K562 (cell line): ENCODE data around the gene NSUN6. TPM values are rescaled to one million over a fixed set of nuclear protein-coding genes. Genes with fewer than 3 reads are reported as not detected.

Experiments
- ATAC-seq: fragments of 200-7000 bp; cut with Tn5 transposase; 3 replicates; pipeline ENCODE4 v1.9.1; 2020; ENCODE audit warnings: moderate library complexity
- Bru-seq: library from RNA; stranded (reverse); fragments of 400-500 nt; gene quantifications from one replicate; lab custom pipeline; 2021; lab: Mats Ljungman, UMichigan
- BruChase-seq, 2 experiments: library from RNA; stranded (reverse); fragments of 400-500 nt; gene quantifications; one replicate each; lab custom pipeline; 2021; lab: Mats Ljungman, UMichigan
- BruUV-seq: library from RNA; stranded (reverse); fragments of 400-500 nt; replicated peaks from 2 replicates; lab custom pipeline; 2021; lab: Mats Ljungman, UMichigan
- CTCF ChIA-PET: fragments of 300-600 bp; formaldehyde crosslinking; extraction: SDS; loops from one replicate; lab custom pipeline; 2021; ENCODE audit warnings: low intra/inter-chr PET ratio; lab: Yijun Ruan, JAX
- POLR2A ChIA-PET: fragments of 300-600, 350-650 bp; sonication (Branson Sonifier 250); formaldehyde crosslinking; extraction: SDS; loops from one replicate; lab custom pipeline; 2021; ENCODE audit warnings: antibody characterized with exemption, inconsistent platforms; lab: Yijun Ruan, JAX
- DNase-seq, 4 experiments: peaks; one replicate each; pipeline versions ENCODE4 v3.0.0 to v3.0.0-alpha.2; 2011 to 2018; ENCODE audit warnings: low spot score in 3 of 4, mixed read lengths in 3 of 4; ENCODE audit errors: extremely low read depth in 1 of 4
- FAIRE-seq: peaks from 2 replicates; lab custom pipeline; 2011; peaks lifted over from hg19 to GRCh38; lab: Jason Lieb, UNC
- H2AFZ ChIP-seq: 2 replicates; pipeline ENCODE4 v1.6.0; 2011; ENCODE audit warnings: low read depth, low read length, control low read depth, inconsistent platforms
- H3K27ac ChIP-seq: fragments of 200-600 bp; 3 replicates; pipeline ENCODE4 v1.8.0; 2011; ENCODE audit warnings: low read depth, mild to moderate bottlenecking, control low read depth, inconsistent platforms, low read length, moderate library complexity, mixed read lengths; ENCODE audit errors: extremely low read depth
- H3K27me3 ChIP-seq, 2 experiments: fragments of 300-600 bp in 1 of 2; 2 replicates in 1 of 2; 3 replicates in 1 of 2; pipeline versions ENCODE4 v1.6.0 to v1.8.0; 2011; ENCODE audit warnings: inconsistent platforms in 2 of 2, low read length in 2 of 2, mild to moderate bottlenecking in 1 of 2, mixed read lengths in 1 of 2, moderate library complexity in 1 of 2; ENCODE audit not compliant: control insufficient read depth in 2 of 2, insufficient read depth in 2 of 2
- H3K36me3 ChIP-seq: fragments of 300-600 bp; 3 replicates; pipeline ENCODE4 v1.8.0; 2011; ENCODE audit warnings: mild to moderate bottlenecking, low read length, inconsistent platforms; ENCODE audit not compliant: control insufficient read depth, insufficient read depth
- H3K4me1 ChIP-seq, 2 experiments: fragments of 200-600 bp in 1 of 2; replicated peaks in 1 of 2; 2 replicates in 1 of 2; 3 replicates in 1 of 2; pipeline versions ENCODE4 v1.5.1 to v1.8.0; 2011; ENCODE audit warnings: inconsistent platforms in 2 of 2, low read length in 2 of 2, mild to moderate bottlenecking in 1 of 2, mixed read lengths in 1 of 2, moderate library complexity in 1 of 2; ENCODE audit not compliant: control insufficient read depth in 2 of 2, insufficient read depth in 2 of 2
- H3K4me2 ChIP-seq: 2 replicates; pipeline ENCODE4 v1.6.1; 2011; ENCODE audit warnings: low read length, control low read depth, inconsistent platforms, mixed read lengths; ENCODE audit not compliant: insufficient read depth
- H3K4me3 ChIP-seq: fragments of 200-600 bp; sonication (generic), shearing (Covaris generic); 2 replicates; pipeline ENCODE4 v1.5.1; 2016; ENCODE audit warnings: control low read depth, inconsistent platforms
- H3K79me2 ChIP-seq: fragments of 200-600 bp; 3 replicates; pipeline ENCODE4 v1.8.0; 2011; ENCODE audit warnings: low read length, inconsistent platforms; ENCODE audit not compliant: control insufficient read depth, insufficient read depth
- H3K9ac ChIP-seq, 2 experiments: 2 replicates each; pipeline versions ENCODE4 v1.6.0 to v1.6.1; 2011; ENCODE audit warnings: low read depth in 2 of 2, low read length in 2 of 2, control low read depth in 1 of 2, inconsistent platforms in 1 of 2, mild to moderate bottlenecking in 1 of 2, mixed read lengths in 1 of 2; ENCODE audit not compliant: insufficient read depth in 1 of 2
- H3K9me1 ChIP-seq: one replicate; pipeline ENCODE4 v1.6.0; 2011; ENCODE audit warnings: inconsistent platforms, mild to moderate bottlenecking, low read length, moderate library complexity; ENCODE audit not compliant: control insufficient read depth, insufficient read depth
- H3K9me3 ChIP-seq: replicated peaks from 2 replicates; pipeline ENCODE4 v1.5.1; 2011; ENCODE audit warnings: low read depth, low read length, inconsistent platforms; ENCODE audit not compliant: control insufficient read depth, insufficient read depth
- H4K20me1 ChIP-seq: replicated peaks from 2 replicates; pipeline ENCODE4 v1.6.1; 2011; ENCODE audit warnings: low read length, inconsistent platforms, mixed read lengths; ENCODE audit not compliant: control insufficient read depth, insufficient read depth
- BCL6 ChIP-seq: fragments of 250-450 bp; sonication (Bioruptor Pico); IDR thresholded peaks from 2 replicates; pipeline ENCODE4 v1.4.0; 2020
- CEBPZ ChIP-seq: fragments of 150-350 bp; IDR thresholded peaks from 2 replicates; pipeline ENCODE4 v1.6.1; 2014; ENCODE audit warnings: low read depth, mild to moderate bottlenecking, low read length, borderline replicate concordance
- HMGXB4 ChIP-seq: sonication (generic); formaldehyde crosslinking; IDR thresholded peaks from 2 replicates; pipeline ENCODE4 v1.8.1; 2023; ENCODE audit warnings: mild to moderate bottlenecking, missing genetic modification reagents
- KAT2B ChIP-seq: IDR thresholded peaks from one replicate; pipeline ENCODE4 v1.6.1; 2012; ENCODE audit warnings: low read depth, mild to moderate bottlenecking, control low read depth, inconsistent platforms, low read length, moderate library complexity
- LARP7 ChIP-seq: fragments of 450-650 bp; IDR thresholded peaks from 2 replicates; pipeline ENCODE4 v1.6.1; 2016
- SMAD4 ChIP-seq: fragments of 250-450 bp; sonication (Bioruptor Pico); conservative IDR thresholded peaks from 2 replicates; pipeline ENCODE4 v1.8.0; 2021; ENCODE audit warnings: inconsistent platforms, mild to moderate bottlenecking, moderate library complexity
- SNRNP70 ChIP-seq: fragments of 200-400 bp; formaldehyde crosslinking; optimal IDR thresholded peaks from 2 replicates; pipeline ENCODE3; 2017; ENCODE audit warnings: low read depth, low read length
- TGIF2 ChIP-seq: sonication (generic); formaldehyde crosslinking; IDR thresholded peaks from 2 replicates; pipeline ENCODE4 v1.8.1; 2022; ENCODE audit warnings: mild to moderate bottlenecking, missing genetic modification reagents, moderate library complexity
- ZBTB7A ChIP-seq: IDR thresholded peaks from 2 replicates; pipeline ENCODE4 v1.6.1; 2011; ENCODE audit warnings: low read depth, mild to moderate bottlenecking, low read length, moderate library complexity, borderline replicate concordance; ENCODE audit not compliant: control insufficient read depth
- WGBS: fragments of 100-300 bp; shearing (Covaris generic); methylation state at CpG from one replicate; pipeline ENCODE4 v1.1.6; 2016; ENCODE audit warnings: low coverage, mixed read lengths; ENCODE audit not compliant: insufficient coverage; ENCODE audit errors: missing lambda C conversion rate; 5-methylcytosine and 5-hydroxymethylcytosine counted together
- in situ Hi-C: fragments of 300-500 bp; cut with MboI; formaldehyde crosslinking; loops from 4 replicates; pipeline ENCODE4 v1.15.0; 2018; ENCODE audit warnings: inconsistent platforms, mixed read lengths
- intact Hi-C: fragments of 100-400 bp; cut with micrococcal nuclease; formaldehyde crosslinking; loops from 2 replicates; pipeline ENCODE4 v1.14.2; 2022
- long read RNA-seq, 3 experiments: library from polyadenylated mRNA in 2 of 3; library from RNA in 1 of 3; unstranded in 2 of 3; stranded (forward) in 1 of 3; transcript quantifications; one replicate each; pipeline ENCODE4 v2.0.0, GENCODE V29; 2019 to 2022
- polyA minus RNA-seq, 3 experiments: library from RNA; depleted of rRNA, polyadenylated mRNA; stranded (reverse); fragments of >200 nt; gene quantifications; 2 replicates each; pipeline ENCODE4 v1.2.3, GENCODE V29; 2011
- polyA plus RNA-seq, 8 experiments: library from polyadenylated mRNA; depleted of rRNA in 4 of 8; stranded (reverse) in 5 of 8; unstranded in 3 of 8; fragments of >200 nt; fragmentation: Nextera tagmentation in 2 of 8; fragmentation: Illumina TruSeq in 1 of 8; extraction: Ambion mirVana in 2 of 8; extraction: Trizol in 1 of 8; gene quantifications; 2 replicates each; pipeline versions ENCODE4 v1.2.1 to v1.2.3, GENCODE V29; 2011 to 2014; ENCODE audit warnings: inconsistent platforms in 1 of 8, missing spikeins in 1 of 8
- total RNA-seq, 7 experiments: library from RNA; depleted of rRNA in 6 of 7; stranded (reverse); fragments of >200 nt in 6 of 7; fragmentation: Illumina TruSeq in 2 of 7; extraction: Trizol in 2 of 7; gene quantifications; 2 replicates each; pipeline versions ENCODE4 v1.2.1 to v1.2.3, GENCODE V29; 2011 to 2021; ENCODE audit warnings: low replicate concordance in 1 of 7

The NSUN6 gene
- 30.4 and 86.1 TPM in 2 replicates for total RNA-seq (2011; cell fraction: chromatin; rRNA removed; ENCODE audit: low replicate concordance)
- 27.7 and 31.2 TPM in 2 replicates for total RNA-seq (2011; cell fraction: nucleolus; rRNA removed)
- 41.6 and 42.2 TPM in 2 replicates for total RNA-seq (2011; cell fraction: nucleoplasm; rRNA removed)
- total RNA-seq (2014; rRNA removed) = 15.8 and 20.7 TPM in 2 replicates
- total RNA-seq (2014; rRNA removed; fragmentation: Illumina TruSeq; extraction: Trizol) = 31.9 and 35.6 TPM in 2 replicates
- 23.1 and 24.4 TPM in 2 replicates for total RNA-seq (2015; rRNA removed; fragmentation: Illumina TruSeq; extraction: Trizol)
- 15.8 and 18.9 TPM in 2 replicates for total RNA-seq (2021)
- 27.4 and 33.1 TPM in 2 replicates for polyA plus RNA-seq (2011; rRNA removed)
- polyA plus RNA-seq (2011; cell fraction: cytosol; rRNA removed) = 7.0 and 15.7 TPM in 2 replicates
- 32.9 and 39.6 TPM in 2 replicates for polyA plus RNA-seq (2011; cell fraction: nucleus; rRNA removed)
- polyA plus RNA-seq (2012) = 14.8 and 18.6 TPM in 2 replicates
- polyA plus RNA-seq (2014; fragmentation: Illumina TruSeq; extraction: Trizol) = 22.6 and 24.2 TPM in 2 replicates
- polyA plus RNA-seq (2014; fragmentation: Nextera tagmentation; extraction: Ambion mirVana) = 10 to 100 TPM; 12.5 to 19.1 TPM
- 26.3 and 26.6 TPM in 2 replicates for polyA plus RNA-seq (2014; rRNA removed)
- 47.2 and 48.6 TPM in 2 replicates for polyA minus RNA-seq (2011; rRNA and poly(A)+ RNA removed)
- 16.2 and 21.6 TPM in 2 replicates for polyA minus RNA-seq (2011; cell fraction: cytosol; rRNA and poly(A)+ RNA removed)
- polyA minus RNA-seq (2011; cell fraction: nucleus; rRNA and poly(A)+ RNA removed) = 40.3 and 79.2 TPM in 2 replicates
- percentile 76 among the genes with signal in this experiment for Bru-seq, nascent RNA
- BruChase-seq, experiment 1, labeled RNA remaining after a 2-hour chase = percentile 78 among the genes with signal in this experiment
- percentile 74 among the genes with signal in this experiment for BruChase-seq, experiment 2, labeled RNA remaining after a 6-hour chase
- long read RNA-seq, experiment 1, transcript NSUN6-201 (11 exons, 2,201 nt) = major isoform, 18 of 45 reads
- long read RNA-seq, experiment 1, partial matches to known transcripts = 6 of 45 reads
- long read RNA-seq, experiment 1, other reads (novel, unspliced or antisense) = 20 of 45 reads
- long read RNA-seq, experiment 2, partial matches to known transcripts = 1 of 6 reads
- long read RNA-seq, experiment 2, other reads (novel, unspliced or antisense) = 2 of 6 reads
- long read RNA-seq, experiment 3, transcript NSUN6-201 (11 exons, 2,201 nt) = major isoform, 6 of 13 reads
- long read RNA-seq, experiment 3, partial matches to known transcripts = 1 of 13 reads
- long read RNA-seq, experiment 3, other reads (novel, unspliced or antisense) = 6 of 13 reads

GRCh38 chr10:18651324-18652007 lies at the start of gene NSUN6:
TSS of gene NSUN6 (minus strand) at chr10:18651587. CDS start at chr10:18651203, 384 bp downstream.
- H2AFZ ChIP-seq = peak within 1 kb of the TSS; percentile 86
- in situ Hi-C loops (no loop called here), intact Hi-C loops (loop anchor here (1.0 kb wide), 2 partner anchors 8 to 68 kb away; partner anchors contain the start of gene ARL5B)
- no peaks in the 10 kb centered on the region for H3K9me1 ChIP-seq
- peak; percentile 88 to 95 (median 89) for DNase-seq
- H4K20me1 ChIP-seq = no peaks in the 10 kb centered on the region
- H3K4me3 ChIP-seq = peak within 1 kb of the TSS; percentile 69
- H3K9me3 ChIP-seq = no peaks in the 10 kb centered on the region
- H3K27me3 ChIP-seq = no peaks in the 10 kb centered on the region
- H3K36me3 ChIP-seq = peaks cover 19% of the 10 kb centered on the region; the same call in 2 of the 3 replicates
- H3K79me2 ChIP-seq = peaks cover 48% of the 10 kb centered on the region
- no TSS peak for BruUV-seq
- peaks cover 0 to 7% of the 10 kb centered on the region in 2 experiments; a peak in 2 of 5 replicates for H3K4me1 ChIP-seq
- peak within 1 kb of the TSS; percentile 86 to 91 for H3K9ac ChIP-seq
- CTCF ChIA-PET = no interaction called here
- POLR2A ChIA-PET = interaction anchor here (0.5 kb wide), 1 partner anchor 362 kb away, joined by 3 read pairs; no protein-coding TSS in a partner anchor
- peak; percentile 82 for FAIRE-seq
- ATAC-seq = peak; percentile 88
- peak within 1 kb of the TSS; percentile 95 for H3K4me2 ChIP-seq
- WGBS = 0% methylated on average over 38 of the region's 39 CpGs
- peak within 1 kb of the TSS; percentile 92 for H3K27ac ChIP-seq
- TF ChIP-seq SNRNP70 (no peak), ZBTB7A (peak; percentile 58; the same call in 1 of the 2 replicates), LARP7 (no peak), BCL6 (no peak), TGIF2 (CRISPR knock-in tag) (no peak), KAT2B (no peak), SMAD4 (CRISPR knock-in tag) (no peak), HMGXB4 (CRISPR knock-in tag) (no peak), CEBPZ (no peak)
